Measurements from ENCODE around the gene FAF2.
A peak's percentile ranks its signal among the peaks of the same experiment; 100 is the strongest.
"Not testable (repeated sequence)": the region's sequence is repeated elsewhere in the genome, so short reads cannot be mapped to it uniquely, and the experiment has no call there.

FAF2 gene

DNA sequence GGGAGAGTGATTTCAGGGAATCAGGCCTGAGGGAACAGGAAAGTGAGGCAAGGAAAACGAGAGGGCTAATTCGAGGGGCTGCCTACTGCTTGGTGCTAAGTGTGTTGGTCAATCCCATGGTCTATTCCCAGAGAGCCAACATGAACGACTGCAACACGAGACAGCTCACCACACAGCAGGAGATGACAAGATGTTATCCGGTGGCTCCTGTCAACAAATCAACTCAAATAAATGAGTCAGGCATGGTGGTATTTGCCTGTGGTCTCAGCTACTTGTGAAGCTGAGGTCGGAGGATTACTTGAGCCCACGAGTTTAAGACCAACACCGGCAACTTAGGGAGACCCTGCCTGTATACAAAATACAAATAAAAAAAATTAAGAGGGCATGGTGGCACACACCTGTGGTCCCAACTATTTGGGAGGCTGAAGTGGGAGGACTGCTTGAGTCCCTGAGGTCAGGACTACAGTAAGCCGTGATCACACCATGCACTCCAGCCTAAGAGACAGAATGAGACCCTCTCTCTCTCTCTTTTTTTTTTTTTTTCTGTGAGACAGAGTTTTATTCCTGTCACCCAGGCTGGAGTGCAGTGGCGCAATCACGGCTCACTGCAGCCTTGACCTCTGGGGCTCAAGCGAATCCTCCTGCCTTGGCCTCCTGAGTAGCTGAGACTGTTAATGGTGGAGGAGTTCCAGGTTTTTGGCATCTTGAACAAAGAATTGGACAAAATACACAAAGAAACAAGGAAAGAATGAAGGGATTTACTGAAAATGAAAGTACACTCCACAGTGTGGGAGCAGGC, 9.0 kb upstream of the FAF2 start:
- ATAC-seq (no peak), DNase-seq (ENCODE audit: low spot score in 2 of 2) (no peak)
- H3K27ac Mint-ChIP-seq: no peak overlapping the region
- peaks cover 11% of the 10 kb centered on the region for H3K4me1 Mint-ChIP-seq
- H3K9me3 Mint-ChIP-seq: no peaks in the 10 kb centered on the region
- no peak overlapping the region for H3K4me3 Mint-ChIP-seq
- no peaks in the 10 kb centered on the region for H3K36me3 Mint-ChIP-seq

DNA sequence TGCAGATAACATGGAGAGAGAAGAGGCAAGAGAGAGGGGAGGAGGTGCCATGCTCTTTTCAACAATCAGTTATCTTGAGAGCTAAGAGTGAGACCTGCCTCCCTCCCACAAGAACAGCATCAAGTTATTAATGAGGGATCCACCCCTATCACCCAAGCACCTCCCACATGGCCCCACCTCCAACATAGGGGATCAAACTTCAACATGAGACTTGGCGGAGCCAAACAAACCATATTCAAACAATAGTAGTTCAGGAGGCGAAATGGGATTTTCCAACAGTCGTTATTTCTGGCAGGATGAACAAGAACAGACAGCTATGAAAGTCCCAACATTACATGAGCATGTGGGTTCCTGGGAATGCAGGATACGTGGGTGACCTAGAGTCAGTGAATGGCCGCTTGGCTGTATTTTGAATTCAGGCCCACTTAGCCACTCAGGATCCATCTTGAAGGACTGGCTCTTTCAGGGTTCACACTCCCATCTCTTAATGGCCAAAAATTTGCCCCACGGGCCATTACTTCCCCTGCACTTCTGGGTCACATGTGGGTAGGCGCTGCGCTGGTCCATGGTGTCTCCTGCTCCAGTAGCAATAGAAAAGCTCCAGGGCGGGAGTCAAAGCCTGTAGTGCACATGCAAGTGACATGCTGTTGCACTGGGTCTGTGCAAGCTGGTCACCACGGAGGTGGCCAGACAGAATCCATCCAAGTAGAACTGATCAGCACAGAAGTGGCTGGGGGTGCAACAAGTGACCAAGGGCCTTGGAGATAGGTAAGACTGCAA, 7.1 kb upstream of the FAF2 start:
- no peak overlapping the region for H3K27ac Mint-ChIP-seq
- peaks cover 11% of the 10 kb centered on the region for H3K4me1 Mint-ChIP-seq
- H3K9me3 Mint-ChIP-seq: no peaks in the 10 kb centered on the region
- ATAC-seq: no peak
- no peak for DNase-seq (ENCODE audit: low spot score in 2 of 2)
- no peaks in the 10 kb centered on the region for H3K36me3 Mint-ChIP-seq
- no peak overlapping the region for H3K4me3 Mint-ChIP-seq

DNA sequence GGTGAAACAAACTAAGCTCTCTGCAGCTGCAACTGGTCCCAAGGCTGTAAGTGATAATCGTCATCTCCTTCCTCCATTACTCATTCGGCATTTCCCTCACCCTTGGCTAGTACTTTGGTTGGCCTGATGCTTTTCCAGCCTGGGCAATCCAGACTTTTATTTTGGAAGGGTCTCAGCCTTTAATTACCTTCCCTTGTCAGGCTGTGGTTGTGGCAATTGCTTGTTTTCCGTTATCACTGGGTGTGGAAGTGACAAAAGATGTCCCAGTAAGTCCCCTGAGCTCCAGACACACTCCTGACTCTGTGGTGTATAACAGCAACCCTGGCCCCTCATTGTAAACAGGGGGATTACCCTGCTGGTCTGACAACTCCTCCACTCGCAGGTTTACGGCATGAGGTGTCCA, 6.3 kb upstream of the FAF2 start:
- ATAC-seq (no peak), DNase-seq (ENCODE audit: low spot score in 2 of 2) (no peak)
- peaks cover 2% of the 10 kb centered on the region for H3K36me3 Mint-ChIP-seq
- peaks cover 8% of the 10 kb centered on the region for H3K4me1 Mint-ChIP-seq
- H3K9me3 Mint-ChIP-seq: no peaks in the 10 kb centered on the region
- H3K4me3 Mint-ChIP-seq: no peak overlapping the region
- H3K27ac Mint-ChIP-seq: no peak overlapping the region

DNA sequence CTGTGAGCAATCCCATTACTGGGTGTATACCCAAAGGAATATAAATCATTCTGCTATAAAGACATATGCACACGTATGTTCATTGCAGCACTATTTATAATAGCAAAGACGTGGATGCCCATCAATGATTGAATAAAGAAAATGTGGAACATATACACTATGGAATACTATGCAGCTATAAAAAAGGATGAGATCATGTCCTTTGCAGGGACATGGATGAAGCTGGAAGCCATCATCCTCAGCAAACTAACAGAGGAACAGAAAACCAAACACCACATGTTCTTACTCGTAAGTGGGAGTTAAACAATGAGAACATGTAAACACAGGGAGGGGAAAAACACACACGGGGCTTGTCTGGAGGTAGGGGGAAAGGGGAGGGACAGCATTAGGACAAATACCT, 5.3 kb upstream of the FAF2 start:
- not testable (repeated sequence) for H3K9me3 Mint-ChIP-seq; ATAC-seq; H3K4me1 Mint-ChIP-seq; DNase-seq (ENCODE audit: low spot score in 2 of 2); H3K4me3 Mint-ChIP-seq; H3K27ac Mint-ChIP-seq
- H3K36me3 Mint-ChIP-seq: peaks cover 12% of the 10 kb centered on the region

DNA sequence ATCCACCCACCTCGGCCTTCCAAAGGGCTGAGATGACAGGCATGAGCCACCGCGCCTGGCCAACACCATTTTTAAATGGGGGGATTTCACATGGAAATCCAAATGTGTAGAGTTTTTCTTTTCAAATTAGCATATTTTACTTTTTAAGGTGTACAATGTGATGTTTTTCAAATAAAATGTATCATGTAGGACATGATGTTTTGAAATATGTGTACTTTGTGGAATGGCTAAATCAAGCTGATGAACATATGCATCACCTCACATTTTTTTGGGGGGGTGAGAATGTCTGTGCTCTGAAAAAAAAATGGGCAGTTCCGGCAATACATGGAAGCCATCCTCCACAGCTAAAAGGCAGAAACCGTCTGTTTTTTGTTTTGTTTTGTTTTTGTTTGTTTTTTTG, 3.4 kb upstream of the FAF2 start:
- ATAC-seq (no peak), DNase-seq (ENCODE audit: low spot score in 2 of 2) (no peak)
- peaks cover 23% of the 10 kb centered on the region for H3K36me3 Mint-ChIP-seq
- H3K27ac Mint-ChIP-seq: no peak overlapping the region
- H3K4me3 Mint-ChIP-seq: no peak overlapping the region
- peaks cover 17% of the 10 kb centered on the region for H3K4me1 Mint-ChIP-seq
- no peaks in the 10 kb centered on the region for H3K9me3 Mint-ChIP-seq

DNA sequence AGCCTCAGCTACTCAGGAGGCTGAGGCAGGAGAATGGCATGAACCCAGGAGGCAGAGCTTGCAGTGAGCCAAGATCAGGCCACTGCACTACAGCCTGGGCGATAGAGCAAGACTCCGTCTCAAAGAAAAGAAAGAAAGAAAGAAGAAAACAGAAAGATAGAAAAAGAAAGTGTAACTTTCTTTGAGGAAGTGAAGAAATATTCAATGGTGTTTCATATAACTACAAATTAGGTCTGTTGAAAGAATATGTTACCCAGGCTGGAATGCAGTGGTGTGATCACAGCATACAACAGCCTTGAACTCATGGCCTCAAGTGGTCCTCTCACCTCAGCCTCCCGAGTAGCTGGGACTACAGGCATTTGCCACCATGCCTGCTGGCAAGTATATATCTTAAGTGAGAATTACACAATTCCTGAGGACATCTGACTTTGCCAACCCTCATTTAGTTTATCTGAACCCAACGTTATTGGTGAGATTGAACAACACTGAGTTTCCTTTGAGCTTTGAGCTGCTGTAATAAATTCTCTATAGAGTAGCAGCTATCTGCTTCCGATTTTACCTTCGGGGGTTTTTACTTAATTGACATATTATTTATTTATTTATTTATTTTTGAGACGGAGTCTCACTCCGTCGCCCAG, 2.0 kb upstream of the FAF2 start:
- peaks cover 23% of the 10 kb centered on the region for H3K36me3 Mint-ChIP-seq
- H3K4me3 Mint-ChIP-seq: peak overlapping the region; percentile 88
- no peak overlapping the region for H3K27ac Mint-ChIP-seq
- no peak for DNase-seq (ENCODE audit: low spot score in 2 of 2)
- ATAC-seq: no peak
- H3K9me3 Mint-ChIP-seq: no peaks in the 10 kb centered on the region
- H3K4me1 Mint-ChIP-seq: peaks cover 17% of the 10 kb centered on the region

DNA sequence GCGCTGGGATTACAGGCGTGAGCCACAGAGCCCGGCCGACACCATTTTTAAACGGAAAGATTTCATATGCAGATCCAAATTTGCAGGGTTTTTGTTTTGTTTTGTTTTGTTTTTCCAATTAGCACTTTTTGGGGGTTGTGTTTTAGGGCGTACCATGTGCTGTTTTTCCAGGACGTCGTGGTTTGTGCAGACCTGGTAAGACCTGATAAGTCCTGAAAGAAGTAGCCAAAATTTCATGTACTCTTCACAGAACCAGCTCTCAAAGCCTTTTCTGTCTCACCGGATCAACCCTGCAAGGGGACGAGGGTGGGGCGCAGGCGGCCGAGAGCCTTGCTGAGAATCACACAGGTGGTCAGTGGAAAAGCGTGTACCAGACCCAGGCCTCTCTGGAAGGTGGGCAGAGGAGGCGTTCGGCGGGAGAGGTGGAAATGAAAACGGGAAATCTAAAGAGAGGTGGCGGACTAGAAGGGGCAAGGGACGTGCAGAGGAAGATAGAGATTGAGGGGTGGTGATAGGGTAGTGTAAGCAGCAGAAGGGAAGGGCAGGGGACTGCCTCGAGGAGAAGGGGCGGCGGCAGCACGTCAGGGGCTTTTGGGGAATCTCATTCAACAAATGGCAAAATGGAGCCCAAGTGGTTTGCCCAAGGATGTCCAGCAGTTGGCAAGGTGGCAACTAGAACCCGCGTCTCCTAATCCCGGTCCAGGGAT, 1.1 kb upstream of the FAF2 start:
- Mint-ChIP-seq H3K27ac (peak overlapping the region; percentile 97), H3K4me3 (peak overlapping the region; percentile 88), H3K36me3 (peaks cover 23% of the 10 kb centered on the region), H3K9me3 (no peaks in the 10 kb centered on the region), H3K4me1 (peaks cover 17% of the 10 kb centered on the region)
- peak; percentile 0 for ATAC-seq
- peak in 1 of 2 donors; percentile 61 for DNase-seq (ENCODE audit: low spot score in 2 of 2)

DNA sequence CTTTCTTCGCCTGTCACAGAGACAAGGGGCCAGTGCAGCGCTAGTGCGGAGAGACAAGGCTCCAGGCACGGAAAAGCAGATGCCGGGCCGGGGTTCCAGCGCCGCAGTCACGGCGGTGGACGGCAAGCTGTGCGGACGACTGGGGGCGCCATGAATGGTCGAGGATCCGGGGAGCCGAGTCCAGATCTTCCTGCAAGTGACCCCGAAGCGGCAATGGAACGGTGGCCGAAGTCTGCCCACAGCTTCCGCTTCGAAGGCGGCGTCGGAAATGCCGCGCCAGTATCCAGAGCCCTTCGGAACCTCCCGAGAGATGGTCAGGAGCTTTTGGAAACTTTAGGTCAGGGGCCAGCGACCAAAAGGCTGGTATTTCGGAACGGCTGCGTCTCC, 601 bp upstream of the FAF2 start:
- ATAC-seq (peak; percentile 26), DNase-seq (ENCODE audit: low spot score in 2 of 2) (no peak)
- Mint-ChIP-seq H3K36me3 (peaks cover 28% of the 10 kb centered on the region), H3K4me1 (peaks cover 22% of the 10 kb centered on the region), H3K27ac (peak overlapping the region; percentile 97), H3K9me3 (no peaks in the 10 kb centered on the region), H3K4me3 (peak overlapping the region; percentile 88)

DNA sequence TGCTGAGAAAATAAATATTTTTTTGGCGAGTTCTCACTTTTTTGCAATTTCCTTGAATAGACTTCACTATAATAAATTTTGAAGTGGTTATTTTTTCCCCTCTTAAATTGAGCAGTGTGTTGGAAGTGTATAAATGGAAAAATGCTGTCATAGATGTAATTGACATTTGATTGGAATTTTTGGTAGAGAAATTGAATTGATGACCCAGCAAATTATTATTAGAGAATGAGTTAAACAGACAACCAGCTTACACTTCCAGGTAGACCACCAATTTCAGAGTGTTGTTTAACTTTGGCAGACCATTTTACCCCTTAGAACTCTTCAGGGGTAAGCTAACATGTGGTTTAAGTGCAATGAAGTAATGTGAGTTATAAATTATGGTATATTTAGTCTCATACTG, 1.9 kb downstream of the FAF2 start:
- peaks cover 52% of the 10 kb centered on the region for H3K36me3 Mint-ChIP-seq
- H3K9me3 Mint-ChIP-seq: no peaks in the 10 kb centered on the region
- no peak for ATAC-seq
- no peak for DNase-seq (ENCODE audit: low spot score in 2 of 2)
- H3K4me3 Mint-ChIP-seq: no peak overlapping the region
- H3K27ac Mint-ChIP-seq: no peak overlapping the region
- peaks cover 23% of the 10 kb centered on the region for H3K4me1 Mint-ChIP-seq

DNA sequence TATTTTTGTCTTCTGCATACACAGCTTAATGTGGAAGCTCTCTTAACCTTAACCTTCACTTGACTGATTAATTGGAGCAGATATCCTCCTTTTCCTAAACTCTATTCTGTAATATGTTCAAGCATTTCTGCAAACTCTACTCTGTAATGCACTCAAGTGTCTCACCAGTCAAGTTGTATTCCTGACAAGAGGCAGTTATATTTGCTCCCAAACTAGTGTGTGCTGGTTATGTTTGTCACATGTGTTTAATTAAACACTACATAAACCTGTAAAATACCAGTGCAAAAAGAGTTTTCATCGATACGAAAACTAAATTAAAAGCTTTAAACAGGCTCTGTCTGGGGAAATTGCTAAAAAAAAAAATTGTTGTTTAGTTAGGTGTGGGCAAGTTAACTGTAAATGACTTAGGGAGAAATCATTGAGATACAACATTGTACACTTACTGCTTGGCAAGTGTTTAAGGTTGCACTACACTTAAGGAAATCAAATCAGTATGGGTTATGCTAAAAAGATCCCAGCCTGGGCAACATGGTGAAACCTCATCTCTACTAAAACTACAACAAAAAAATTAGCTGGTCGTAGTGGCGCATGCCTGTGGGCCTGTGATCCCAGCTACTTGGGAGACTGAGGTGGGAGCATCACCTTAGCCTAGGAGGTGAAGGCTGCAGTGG, 6.7 kb downstream of the FAF2 start:
- Mint-ChIP-seq H3K27ac (no peak overlapping the region), H3K4me3 (no peak overlapping the region), H3K36me3 (peaks cover 39% of the 10 kb centered on the region), H3K9me3 (no peaks in the 10 kb centered on the region), H3K4me1 (peaks cover 12% of the 10 kb centered on the region)
- no peak for ATAC-seq
- DNase-seq (ENCODE audit: low spot score in 2 of 2): no peak

DNA sequence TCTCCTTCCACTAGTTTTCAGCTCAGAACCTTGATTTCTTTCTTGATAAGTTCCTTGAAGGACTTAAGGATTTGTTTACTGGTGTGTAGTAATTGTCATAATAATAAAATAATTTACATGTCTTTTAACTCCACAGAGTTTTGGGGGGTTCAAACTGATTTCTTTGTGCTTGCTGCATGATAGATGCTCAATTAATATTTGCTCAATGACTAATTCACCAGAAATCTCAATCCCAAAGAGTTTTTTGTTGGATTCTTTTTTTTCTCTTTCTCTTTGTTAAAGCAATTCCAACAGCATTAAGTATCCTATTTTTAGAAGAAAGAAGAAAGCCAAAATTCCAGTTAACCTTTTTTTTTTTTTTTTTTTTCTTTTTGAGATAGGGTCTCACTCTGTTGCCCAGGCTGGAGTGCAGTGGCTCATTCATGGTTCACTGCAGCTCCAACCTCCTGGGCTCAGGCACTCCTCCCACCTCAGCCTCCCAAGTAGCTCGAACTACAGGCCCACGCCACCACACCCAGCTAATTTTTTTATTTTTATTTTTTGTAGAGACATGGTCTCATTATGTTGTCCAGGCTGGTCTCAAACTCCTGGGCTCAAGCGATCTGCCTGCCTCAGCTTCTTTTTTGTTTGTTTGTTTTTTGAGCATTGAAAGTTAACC, 10.8 kb downstream of the FAF2 start:
- peak overlapping the region; percentile 32 for H3K27ac Mint-ChIP-seq
- H3K4me1 Mint-ChIP-seq: peaks cover 15% of the 10 kb centered on the region
- no peaks in the 10 kb centered on the region for H3K9me3 Mint-ChIP-seq
- DNase-seq (ENCODE audit: low spot score in 2 of 2) (no peak), ATAC-seq (no peak)
- H3K36me3 Mint-ChIP-seq: peaks cover 41% of the 10 kb centered on the region
- H3K4me3 Mint-ChIP-seq: no peak overlapping the region

DNA sequence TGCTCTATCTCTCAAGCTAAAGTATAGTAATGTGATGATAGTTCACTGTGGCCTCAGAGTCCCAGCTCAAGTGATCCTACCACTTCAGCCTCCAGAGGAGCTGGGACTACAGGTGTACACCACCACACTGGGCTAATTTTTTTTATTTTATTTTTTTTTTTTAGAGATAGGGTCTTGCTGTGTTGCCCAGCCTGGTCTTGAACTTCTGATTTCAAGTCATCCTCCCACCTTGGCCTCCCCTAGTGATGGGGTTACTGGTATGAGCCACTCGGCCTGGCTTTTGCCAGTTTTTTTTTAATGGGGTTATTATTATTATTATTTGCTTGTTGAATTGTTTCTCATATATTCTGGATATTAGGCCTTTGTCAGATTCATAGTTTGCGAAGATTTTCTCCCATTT, 13.2 kb downstream of the FAF2 start:
- peaks cover 15% of the 10 kb centered on the region for H3K4me1 Mint-ChIP-seq
- H3K27ac Mint-ChIP-seq: no peak overlapping the region

DNA sequence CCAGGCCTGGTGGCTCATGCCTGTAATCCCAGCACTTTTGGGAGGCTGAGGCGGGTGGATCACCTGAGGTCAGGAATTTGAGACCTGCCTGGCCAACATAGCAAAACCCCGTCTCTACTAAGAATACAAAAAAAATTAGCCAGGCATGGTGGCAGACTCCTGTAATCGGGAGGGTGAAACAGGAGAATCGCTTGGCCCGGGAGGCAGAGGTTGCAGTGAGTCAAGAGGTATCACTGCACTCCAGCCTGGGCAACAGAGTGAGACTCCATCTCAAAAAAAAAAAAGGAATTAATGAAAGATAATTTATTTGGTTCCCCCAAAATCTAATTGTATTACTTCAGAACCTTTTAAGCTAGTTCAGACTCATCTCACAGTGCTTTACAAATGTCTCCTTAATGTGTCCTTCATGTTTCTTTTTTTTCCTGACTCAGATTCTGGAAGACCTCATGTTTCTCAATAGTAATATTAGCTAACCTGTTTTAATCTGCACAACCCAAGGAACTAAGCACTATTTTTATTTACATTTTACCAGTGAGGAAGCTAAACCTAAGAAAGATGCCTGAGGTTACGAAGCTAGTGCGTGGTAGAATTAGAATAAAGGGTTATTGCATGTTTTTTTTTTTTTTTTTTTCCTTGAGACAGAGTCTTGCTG, 15.1 kb downstream of the FAF2 start:
- ATAC-seq: no peak
- Mint-ChIP-seq H3K27ac (no peak overlapping the region), H3K9me3 (no peaks in the 10 kb centered on the region), H3K4me1 (peaks cover 15% of the 10 kb centered on the region), H3K4me3 (no peak overlapping the region), H3K36me3 (peaks cover 63% of the 10 kb centered on the region)
- DNase-seq (ENCODE audit: low spot score in 2 of 2): no peak

More for the DNA sequence above, 13.2 kb downstream of the FAF2 start:
- Mint-ChIP-seq H3K4me3 (no peak overlapping the region), H3K36me3 (peaks cover 54% of the 10 kb centered on the region), H3K9me3 (no peaks in the 10 kb centered on the region)
- DNase-seq (ENCODE audit: low spot score in 2 of 2): no peak
- ATAC-seq: no peak

Data from stimulated activated effector memory CD8-positive, alpha-beta T cell treated with anti-CD3 and anti-CD28 coated beads, Interleukin-12 subunit alpha, Interleukin-12 subunit beta, amount 100 ng/mL, for 72 hours (primary cell).